ENCODE measurements around the gene CWF19L1. TPM values are rescaled to one million over a fixed set of nuclear protein-coding genes. Genes with fewer than 3 reads are reported as not detected.
A peak's percentile ranks its signal among the peaks of the same experiment; 100 is the strongest.

Gene CWF19L1
- total and polyA plus RNA-seq, 2 of the 13 experiments (the other 11 are each of a cell fraction or from before 2014, with no cell fraction given) = 13.6 to 42.1 TPM

GRCh38 chr10:100286051-100287033, 18.9 kb upstream of the CWF19L1 start, which contains the start of gene BLOC1S2 (continued):
- TF ChIP-seq E2F2 (CRISPR knock-in tag; IDR thresholded peaks at IDR 0.05; ENCODE audit: borderline replicate concordance) = no peak
- peak; percentile 67; the same call in 1 of the 2 replicates for TF ChIP-seq HIVEP1 (CRISPR knock-in tag; IDR thresholded peaks at IDR 0.05)
- peak; percentile 73; the same call in 1 of the 2 replicates for TF ChIP-seq ZNF230 (CRISPR knock-in tag; IDR thresholded peaks at IDR 0.05)
- TF ChIP-seq DBP (CRISPR knock-in tag; IDR thresholded peaks at IDR 0.05; ENCODE audit: not compliant biosample characterization) = no peak
- TF ChIP-seq IKZF4 (CRISPR knock-in tag; IDR thresholded peaks at IDR 0.05; ENCODE audit: borderline replicate concordance, low read depth, not compliant biosample characterization) = no peak
- no peak for TF ChIP-seq BORCS8-MEF2B (CRISPR knock-in tag; IDR thresholded peaks at IDR 0.05)
- TF ChIP-seq ZNF143 (CRISPR knock-in tag; IDR thresholded peaks at IDR 0.05) = 0 out of 2 replicates have a peak, but pooled peaks have one; percentile 30
- no peak for TF ChIP-seq NFKBIZ (CRISPR knock-in tag; IDR thresholded peaks at IDR 0.05)
- TF ChIP-seq SNAPC4 (CRISPR knock-in tag; IDR thresholded peaks at IDR 0.05) = peak; percentile 86
- no peak for TF ChIP-seq ATF6 (CRISPR knock-in tag; conservative IDR thresholded peaks at IDR 0.05)
- TF ChIP-seq ZNF556 (CRISPR knock-in tag; IDR thresholded peaks at IDR 0.05; ENCODE audit: borderline replicate concordance) = peak; percentile 78; the same call in 1 of the 2 replicates
- no peak for TF ChIP-seq ZSCAN9 (CRISPR knock-in tag; IDR thresholded peaks at IDR 0.05; ENCODE audit: borderline replicate concordance)
- no peak for TF ChIP-seq ZFAT (CRISPR knock-in tag; conservative IDR thresholded peaks at IDR 0.05)
- TF ChIP-seq ATF4 (CRISPR knock-in tag; IDR thresholded peaks at IDR 0.05) = 0 out of 4 replicates have a peak, but pooled peaks of 1 of the 2 experiments have one; percentile 53
- no peak for TF ChIP-seq ZNF512 (CRISPR knock-in tag; IDR thresholded peaks at IDR 0.05)

All from HepG2 (cell line).